Upper lobe of right lung (tissue), 1 donor: Measurements from ENCODE around the gene STARD13. TPM values are rescaled to one million over a fixed set of nuclear protein-coding genes. Genes with fewer than 3 reads are reported as not detected.

Experiments used
- ATAC-seq: fragments of 200-7000 bp; cut with Tn5 transposase; one replicate; pipeline ENCODE4 v1.9.1; 2020; ENCODE audit warnings: mild to moderate bottlenecking, moderate library complexity
- DNase-seq: peaks from one replicate; pipeline ENCODE4 v3.0.0-alpha.2; 2020
- H3K27ac ChIP-seq: fragments of 200-600 bp; one replicate; pipeline ENCODE4 v1.8.0; 2022
- H3K27me3 ChIP-seq: fragments of 200-600 bp; one replicate; pipeline ENCODE4 v1.8.0; 2022; ENCODE audit warnings: mild to moderate bottlenecking
- H3K36me3 ChIP-seq: fragments of 200-600 bp; one replicate; pipeline ENCODE4 v1.8.0; 2022
- H3K4me1 ChIP-seq: fragments of 200-600 bp; one replicate; pipeline ENCODE4 v1.8.0; 2022
- H3K4me3 ChIP-seq: fragments of 200-600 bp; one replicate; pipeline ENCODE4 v1.8.0; 2022; ENCODE audit warnings: mild to moderate bottlenecking
- H3K9me3 ChIP-seq: fragments of 200-600 bp; one replicate; pipeline ENCODE4 v1.8.0; 2022
- CTCF ChIP-seq: fragments of 200-600 bp; IDR thresholded peaks from one replicate; pipeline ENCODE4 v1.8.0; 2022; ENCODE audit warnings: antibody characterized with exemption
- intact Hi-C: fragments of 100-400 bp; cut with DNase I; formaldehyde crosslinking; loops from one replicate; pipeline ENCODE4 v1.11.0; 2022
- total RNA-seq: library from RNA; stranded (reverse); fragmentation: NEBNext Ultra II Directional; extraction: Animal tissue kit (Norgen Biotek cat#: 25700); gene quantifications from one replicate; pipeline ENCODE4 v1.2.1, GENCODE V29; 2021
- donor health status: DM: no; HTN: yes; CAD: no; lungs with severe emphysema.

Gene STARD13
- total RNA-seq, 1 donor from 2014 or later = 60.4 TPM

GRCh38 chr13:33270895-33271538 lies 14.5 kb downstream of the STARD13 start:
- no peaks in the 10 kb centered on the region for H3K9me3 ChIP-seq
- intact Hi-C loops = no loop called here
- H3K27ac ChIP-seq = peak overlapping the region; percentile 45
- peaks cover 57% of the 10 kb centered on the region for H3K4me1 ChIP-seq
- no peaks in the 10 kb centered on the region for H3K27me3 ChIP-seq
- H3K4me3 ChIP-seq = no peak overlapping the region
- TF ChIP-seq CTCF = no peak
- ATAC-seq = peak; percentile 25
- no peak for DNase-seq
- H3K36me3 ChIP-seq = no peaks in the 10 kb centered on the region

DNA sequence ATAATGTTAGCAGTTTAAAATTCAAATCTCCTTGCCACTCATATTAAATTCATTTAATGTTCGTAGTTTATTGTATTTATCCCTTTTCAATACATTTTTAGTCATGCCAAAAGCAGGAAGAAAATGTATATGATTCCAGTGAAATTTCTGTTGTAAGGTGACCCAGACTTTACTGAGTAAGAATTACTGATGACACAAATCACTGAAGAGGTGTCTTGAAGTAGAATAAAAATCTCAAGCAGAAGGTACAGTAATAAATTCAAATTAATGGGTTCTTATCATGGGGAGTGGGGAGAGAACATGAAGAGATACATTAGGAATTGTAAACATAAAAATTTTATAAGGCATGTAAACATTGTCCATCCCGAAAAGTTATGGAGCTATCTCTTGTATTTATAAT lies 19.9 kb downstream of the STARD13 start:
- DNase-seq = no peak
- H3K4me1 ChIP-seq = peaks cover 60% of the 10 kb centered on the region

GRCh38 chr13:33265133-33265532 lies 20.4 kb downstream of the STARD13 start:
- no peak for TF ChIP-seq CTCF
- no peak for ATAC-seq
- no peak overlapping the region for H3K4me3 ChIP-seq
- no peaks in the 10 kb centered on the region for H3K36me3 ChIP-seq
- intact Hi-C loops = no loop called here
- H3K9me3 ChIP-seq = no peaks in the 10 kb centered on the region
- DNase-seq = no peak
- no peaks in the 10 kb centered on the region for H3K27me3 ChIP-seq
- peaks cover 60% of the 10 kb centered on the region for H3K4me1 ChIP-seq
- H3K27ac ChIP-seq = no peak overlapping the region

More for the DNA sequence above, 19.9 kb downstream of the STARD13 start:
- TF ChIP-seq CTCF = no peak
- Histone ChIP-seq H3K27ac (no peak overlapping the region), H3K36me3 (no peaks in the 10 kb centered on the region), H3K4me3 (no peak overlapping the region), H3K27me3 (no peaks in the 10 kb centered on the region), H3K9me3 (no peaks in the 10 kb centered on the region)
- intact Hi-C loops = no loop called here
- ATAC-seq = no peak

- no peaks in the 10 kb centered on the region for H3K27me3 ChIP-seq
- peak overlapping the region; percentile 14 for H3K27ac ChIP-seq
- intact Hi-C loops = no loop called here
- H3K4me1 ChIP-seq = peaks cover 65% of the 10 kb centered on the region
- TF ChIP-seq CTCF = no peak
- no peak for DNase-seq
- no peaks in the 10 kb centered on the region for H3K36me3 ChIP-seq
- no peak overlapping the region for H3K4me3 ChIP-seq
- no peaks in the 10 kb centered on the region for H3K9me3 ChIP-seq
- peak; percentile 61 for ATAC-seq
These were observed 21.0 kb downstream of the STARD13 start for GRCh38 chr13:33264620-33264978.

GRCh38 chr13:33263976-33264619 lies 21.5 kb downstream of the STARD13 start:
- Histone ChIP-seq H3K4me3 (no peak overlapping the region), H3K27me3 (no peaks in the 10 kb centered on the region), H3K27ac (peak overlapping the region; percentile 14), H3K36me3 (no peaks in the 10 kb centered on the region), H3K9me3 (no peaks in the 10 kb centered on the region), H3K4me1 (peaks cover 70% of the 10 kb centered on the region)
- DNase-seq (no peak), ATAC-seq (no peak)
- intact Hi-C loops = no loop called here
- no peak for TF ChIP-seq CTCF
